Endodermal cell (in vitro differentiated cells): ENCODE data around the gene BRF1. TPM values are rescaled to one million over a fixed set of nuclear protein-coding genes. Genes with fewer than 3 reads are reported as not detected.

ENCODE experiments used
- DNase-seq: peaks from one replicate; pipeline ENCODE4 v3.0.0-alpha.2; 2017
- H3K27ac ChIP-seq: 2 replicates; pipeline ENCODE4 v1.5.1; 2013; ENCODE audit warnings: mild to moderate bottlenecking, low read depth, low read length, moderate library complexity
- H3K27me3 ChIP-seq: 2 replicates; pipeline ENCODE4 v1.6.1; 2013; ENCODE audit warnings: mild to moderate bottlenecking, low read length, moderate library complexity; ENCODE audit not compliant: insufficient read depth, control insufficient read depth, poor library complexity, severe bottlenecking
- H3K36me3 ChIP-seq: 2 replicates; pipeline ENCODE4 v1.7.0; 2013; ENCODE audit warnings: mild to moderate bottlenecking, low read length, moderate library complexity; ENCODE audit not compliant: control insufficient read depth, insufficient read depth
- H3K4me1 ChIP-seq: one replicate; pipeline ENCODE4 v1.7.0; 2013; ENCODE audit warnings: low read length; ENCODE audit not compliant: control insufficient read depth, insufficient read depth
- H3K4me3 ChIP-seq: 2 replicates; pipeline ENCODE4 v1.5.1; 2013; ENCODE audit warnings: mild to moderate bottlenecking, low read length, moderate library complexity
- H3K9ac ChIP-seq: 2 replicates; pipeline ENCODE4 v1.6.1; 2013; ENCODE audit warnings: mild to moderate bottlenecking, low read length, moderate library complexity; ENCODE audit not compliant: poor library complexity, severe bottlenecking; ENCODE audit errors: extremely low read depth
- H3K9me3 ChIP-seq: 2 replicates; pipeline ENCODE4 v1.6.1; 2013; ENCODE audit warnings: mild to moderate bottlenecking, low read length, moderate library complexity; ENCODE audit not compliant: control insufficient read depth
- H3K27ac Mint-ChIP-seq: 2 replicates; pipeline ENCODE4 v1.8.0; 2020; ENCODE audit warnings: mixed read lengths
- H3K27me3 Mint-ChIP-seq: 2 replicates; pipeline ENCODE4 v1.8.0; 2021; ENCODE audit warnings: mild to moderate bottlenecking, mixed read lengths; ENCODE audit not compliant: insufficient read depth
- H3K36me3 Mint-ChIP-seq: 2 replicates; pipeline ENCODE4 v1.8.0; 2020; ENCODE audit warnings: low read depth, mixed read lengths
- H3K4me1 Mint-ChIP-seq: 2 replicates; pipeline ENCODE4 v1.8.0; 2020; ENCODE audit warnings: mixed read lengths
- H3K4me3 Mint-ChIP-seq: 2 replicates; pipeline ENCODE4 v1.8.0; 2020; ENCODE audit warnings: mild to moderate bottlenecking, moderate library complexity, mixed read lengths
- H3K9me3 Mint-ChIP-seq: 2 replicates; pipeline ENCODE4 v1.8.0; 2020; ENCODE audit warnings: mild to moderate bottlenecking, mixed read lengths
- CTCF ChIP-seq: fragments of 200-600 bp; sonication (generic); conservative IDR thresholded peaks from 2 replicates; pipeline ENCODE4 v1.5.0; 2021; ENCODE audit warnings: antibody characterized with exemption, mild to moderate bottlenecking
- WGBS, 2 experiments: methylation state at CpG; one replicate each; pipeline versions ENCODE4 v1.1.5 to v1.1.7; 2013; ENCODE audit warnings: missing lambda C conversion rate in 2 of 2, mixed read lengths in 1 of 2; ENCODE audit not compliant: insufficient coverage in 1 of 2, insufficient read length in 1 of 2; 5-methylcytosine and 5-hydroxymethylcytosine counted together
- total RNA-seq, 2 donors: library from RNA; stranded (reverse); fragmentation: NEBNext Ultra II Directional in 1 of 2; extraction: Animal tissue kit (Norgen Biotek cat#: 25700) in 1 of 2; gene quantifications; 2 replicates in 1 of 2; 3 replicates in 1 of 2; pipeline ENCODE4 v1.2.1, GENCODE V29; 2021

BRF1 gene
- total RNA-seq, 2 donors from 2014 or later: 37.0 to 44.5 TPM

- peaks cover 7% of the 10 kb centered on the region for H3K36me3 ChIP-seq
- Mint-ChIP-seq H3K27me3 (no peaks in the 10 kb centered on the region), H3K4me1 (peaks cover 4% of the 10 kb centered on the region), H3K27ac (no peak overlapping the region), H3K9me3 (no peaks in the 10 kb centered on the region), H3K4me3 (no peak overlapping the region), H3K36me3 (peaks cover 4% of the 10 kb centered on the region)
- H3K27ac ChIP-seq: no peak overlapping the region
- no peaks in the 10 kb centered on the region for H3K9me3 ChIP-seq
- peak; percentile 62 for DNase-seq
- peak; percentile 25 for TF ChIP-seq CTCF
- H3K27me3 ChIP-seq: no peaks in the 10 kb centered on the region
- H3K4me1 ChIP-seq: peaks cover 3% of the 10 kb centered on the region
- WGBS, 2 experiments: 88 to 90% methylated on average over 19 to 24 of the region's 24 CpGs
- H3K9ac ChIP-seq: no peak overlapping the region
- H3K4me3 ChIP-seq: no peak overlapping the region
These were observed 13.3 kb downstream of the BRF1 start for GRCh38 chr14:105287249-105288102.

- Histone ChIP-seq H3K9ac (no peak overlapping the region), H3K9me3 (no peaks in the 10 kb centered on the region), H3K36me3 (peaks cover 7% of the 10 kb centered on the region), H3K4me1 (peaks cover 3% of the 10 kb centered on the region), H3K27ac (no peak overlapping the region), H3K4me3 (no peak overlapping the region), H3K27me3 (no peaks in the 10 kb centered on the region)
- Mint-ChIP-seq H3K27ac (no peak overlapping the region), H3K27me3 (no peaks in the 10 kb centered on the region), H3K9me3 (no peaks in the 10 kb centered on the region), H3K36me3 (peaks cover 4% of the 10 kb centered on the region), H3K4me1 (peaks cover 10% of the 10 kb centered on the region), H3K4me3 (no peak overlapping the region)
- WGBS, 2 experiments: 92% methylated on average over 7 to 9 of the region's 9 CpGs
- DNase-seq: no peak
- no peak for TF ChIP-seq CTCF
These were observed 14.0 kb downstream of the BRF1 start for GRCh38 chr14:105286759-105287144.

GRCh38 chr14:105285174-105285573, 15.6 kb downstream of the BRF1 start:
- Histone ChIP-seq H3K4me3 (no peak overlapping the region), H3K27me3 (no peaks in the 10 kb centered on the region), H3K27ac (no peak overlapping the region), H3K9me3 (no peaks in the 10 kb centered on the region), H3K36me3 (peaks cover 7% of the 10 kb centered on the region), H3K9ac (no peak overlapping the region), H3K4me1 (peaks cover 3% of the 10 kb centered on the region)
- H3K36me3 Mint-ChIP-seq: peaks cover 4% of the 10 kb centered on the region
- no peak for DNase-seq
- no peaks in the 10 kb centered on the region for H3K9me3 Mint-ChIP-seq
- H3K4me1 Mint-ChIP-seq: peaks cover 12% of the 10 kb centered on the region
- no peak overlapping the region for H3K4me3 Mint-ChIP-seq
- 95 to 98% methylated on average over 6 to 8 of the region's 8 CpGs for WGBS, 2 experiments
- H3K27me3 Mint-ChIP-seq: no peaks in the 10 kb centered on the region
- no peak overlapping the region for H3K27ac Mint-ChIP-seq
- TF ChIP-seq CTCF: no peak
